Stromal cell of bone marrow (primary cell): ENCODE results near the gene CXorf66.
"Not testable (repeated sequence)": the region's sequence is repeated elsewhere in the genome, so short reads cannot be mapped to it uniquely, and the experiment has no call there.

ENCODE experiments used
- DNase-seq: peaks from one replicate; pipeline ENCODE4 v3.0.0-alpha.2; 2012; ENCODE audit warnings: low read depth

The CXorf66 gene

GRCh38 chrX:139965421-139965820, at the start of gene CXorf66:
CXorf66 (minus strand) TSS chrX:139965521; CDS start chrX:139965496, 25 bp downstream.
- DNase-seq = no peak

- DNase-seq = no peak
Observed at GRCh38 chrX:139982856-139983255, 17.5 kb upstream of the CXorf66 start.

GRCh38 chrX:139974471-139974870, 9.2 kb upstream of the CXorf66 start:
- no peak for DNase-seq

- no peak for DNase-seq
Observed at GRCh38 chrX:139972629-139973624, 7.6 kb upstream of the CXorf66 start.

GRCh38 chrX:139972113-139972512, 6.8 kb upstream of the CXorf66 start:
- no peak for DNase-seq

- no peak for DNase-seq
Observed at GRCh38 chrX:139971394-139971749, 6.1 kb upstream of the CXorf66 start.

- DNase-seq = no peak
Observed at GRCh38 chrX:139969286-139969685, 4.0 kb upstream of the CXorf66 start.

- DNase-seq = no peak
Observed at GRCh38 chrX:139967750-139968149, 2.4 kb upstream of the CXorf66 start.

- no peak for DNase-seq
Observed at GRCh38 chrX:139967300-139967699, 2.0 kb upstream of the CXorf66 start.

- not testable (repeated sequence) for DNase-seq
Observed at GRCh38 chrX:139966159-139966558, 838 bp upstream of the CXorf66 start.

GRCh38 chrX:139961091-139961490, 4.2 kb downstream of the CXorf66 start:
- not testable (repeated sequence) for DNase-seq

- DNase-seq = no peak
Observed at GRCh38 chrX:139949703-139950102, 15.6 kb downstream of the CXorf66 start.

- DNase-seq = no peak
Observed at GRCh38 chrX:139945075-139945474, 20.2 kb downstream of the CXorf66 start.

GRCh38 chrX:139936259-139936658, 29.1 kb downstream of the CXorf66 start:
- no peak for DNase-seq

GRCh38 chrX:139933904-139934303, 31.4 kb downstream of the CXorf66 start:
- DNase-seq = no peak

- peak; percentile 67 for DNase-seq
Observed at GRCh38 chrX:139932901-139933796, 32.2 kb downstream of the CXorf66 start, which contains the start of gene ATP11C. ATP11C (minus strand) TSS chrX:139933053; CDS start chrX:139932042, 1,011 bp downstream.

- DNase-seq = peak; percentile 19
Observed at GRCh38 chrX:139932073-139932900, 33.0 kb downstream of the CXorf66 start.

- no peak for DNase-seq
Observed at GRCh38 chrX:139931646-139932072, 33.7 kb downstream of the CXorf66 start.

- no peak for DNase-seq
Observed at GRCh38 chrX:139930916-139931645, 34.2 kb downstream of the CXorf66 start.

GRCh38 chrX:139930401-139930800, 34.9 kb downstream of the CXorf66 start:
- DNase-seq = no peak

- DNase-seq = no peak
Observed at GRCh38 chrX:139929876-139930275, 35.4 kb downstream of the CXorf66 start.
